Measurements from ENCODE around the gene STRN4. TPM values are rescaled to one million over a fixed set of nuclear protein-coding genes. Genes with fewer than 3 reads are reported as not detected.

The STRN4 gene
- total RNA-seq, 1 experiment from 2014 or later, result 143 TPM

DNA sequence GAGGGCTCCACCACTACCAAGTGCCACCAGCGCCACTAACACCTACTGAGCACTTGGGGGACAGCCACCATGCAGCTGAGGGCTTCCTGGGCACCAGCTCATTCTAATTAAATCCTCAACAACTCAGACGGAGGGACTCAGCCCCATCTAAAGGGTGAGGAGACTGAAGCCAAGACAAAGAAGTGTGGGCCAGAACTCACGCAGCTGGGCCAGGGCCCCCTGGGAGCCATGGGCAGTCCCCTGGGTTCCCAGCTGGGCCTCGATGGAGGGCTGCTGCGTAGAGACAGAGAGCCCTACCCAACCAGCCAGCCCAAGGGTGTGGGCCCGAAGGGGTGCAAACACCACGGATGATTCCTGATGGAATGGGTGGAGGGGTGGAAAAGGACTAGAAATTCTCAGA, 16.6 kb downstream of the STRN4 start:
- TF ChIP-seq, protein P1, sequence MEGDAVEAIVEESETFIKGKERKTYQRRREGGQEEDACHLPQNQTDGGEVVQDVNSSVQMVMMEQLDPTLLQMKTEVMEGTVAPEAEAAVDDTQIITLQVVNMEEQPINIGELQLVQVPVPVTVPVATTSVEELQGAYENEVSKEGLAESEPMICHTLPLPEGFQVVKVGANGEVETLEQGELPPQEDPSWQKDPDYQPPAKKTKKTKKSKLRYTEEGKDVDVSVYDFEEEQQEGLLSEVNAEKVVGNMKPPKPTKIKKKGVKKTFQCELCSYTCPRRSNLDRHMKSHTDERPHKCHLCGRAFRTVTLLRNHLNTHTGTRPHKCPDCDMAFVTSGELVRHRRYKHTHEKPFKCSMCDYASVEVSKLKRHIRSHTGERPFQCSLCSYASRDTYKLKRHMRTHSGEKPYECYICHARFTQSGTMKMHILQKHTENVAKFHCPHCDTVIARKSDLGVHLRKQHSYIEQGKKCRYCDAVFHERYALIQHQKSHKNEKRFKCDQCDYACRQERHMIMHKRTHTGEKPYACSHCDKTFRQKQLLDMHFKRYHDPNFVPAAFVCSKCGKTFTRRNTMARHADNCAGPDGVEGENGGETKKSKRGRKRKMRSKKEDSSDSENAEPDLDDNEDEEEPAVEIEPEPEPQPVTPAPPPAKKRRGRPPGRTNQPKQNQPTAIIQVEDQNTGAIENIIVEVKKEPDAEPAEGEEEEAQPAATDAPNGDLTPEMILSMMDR (conservative IDR thresholded peaks at IDR 0.05), result no peak
- no peak overlapping the region for H3K27ac ChIP-seq (ENCODE audit: insufficient read length, low read depth, low read length)
- no peak overlapping the region for H3K56ac ChIP-seq (ENCODE audit: insufficient read length, low read depth, low read length)
- no peak overlapping the region for H2BK5ac ChIP-seq (ENCODE audit: insufficient read length, low read length)
- no peaks in the 10 kb centered on the region for H3K4me1 ChIP-seq (ENCODE audit: insufficient read depth, low read length)
- H3K79me1 ChIP-seq (ENCODE audit: insufficient read depth, low read depth, low read length, poor library complexity, severe bottlenecking), result no peaks in the 10 kb centered on the region
- no peak overlapping the region for H2AFZ ChIP-seq (ENCODE audit: low read length)
- no peaks in the 10 kb centered on the region; the same call in 1 of the 2 replicates for H3K27me3 Mint-ChIP-seq (ENCODE audit: low read depth)
- no peak overlapping the region for H4K91ac ChIP-seq (ENCODE audit: insufficient read length, low read depth, low read length)
- H3K4me2 ChIP-seq (ENCODE audit: insufficient read depth, insufficient read length, low read length), result no peak overlapping the region
- H2AK5ac ChIP-seq (ENCODE audit: insufficient read length, low read length), result no peak overlapping the region
- H3K23ac ChIP-seq (ENCODE audit: insufficient read length, low read depth, low read length), result no peak overlapping the region
- H3K23me2 ChIP-seq (ENCODE audit: insufficient read length, low read depth, low read length, poor library complexity, severe bottlenecking), result no peaks in the 10 kb centered on the region
- H3K4ac ChIP-seq (ENCODE audit: low read depth, low read length), result no peak overlapping the region
- no peak overlapping the region for H3K9ac ChIP-seq (ENCODE audit: extremely low read depth, insufficient read length, low read length)
- H4K8ac ChIP-seq (replicated peaks; ENCODE audit: insufficient read length, low read depth, low read length), result no peak overlapping the region
- H4K20me1 ChIP-seq (ENCODE audit: control insufficient read depth, insufficient read depth, insufficient read length), result peaks cover 4% of the 10 kb centered on the region
- no peak overlapping the region; a peak in 1 of 7 replicates for H3K27ac Mint-ChIP-seq
- no peak overlapping the region for H3K18ac ChIP-seq (ENCODE audit: insufficient read length, low read depth, low read length)
- no peaks in the 10 kb centered on the region for H3K27me3 ChIP-seq (ENCODE audit: insufficient read depth, low read length)
- no peak overlapping the region for H2BK120ac ChIP-seq (ENCODE audit: low read depth, low read length, poor library complexity, severe bottlenecking)
- H2BK20ac ChIP-seq (ENCODE audit: low read depth, low read length, poor library complexity, severe bottlenecking), result no peak overlapping the region
- H2BK15ac ChIP-seq (ENCODE audit: low read depth, low read length), result no peak overlapping the region
- no peak overlapping the region for H3T11ph ChIP-seq (ENCODE audit: low read length)
- no CpG with 5 or more reads among the region's 7 CpGs for WGBS (ENCODE audit: extremely low coverage, insufficient read length, low lambda C conversion rate)
- no peak for DNase-seq
- no peaks in the 10 kb centered on the region for H3K9me3 Mint-ChIP-seq
- no peaks in the 10 kb centered on the region for H3K9me3 ChIP-seq (ENCODE audit: control insufficient read depth, low read depth, low read length)
- H3K79me2 ChIP-seq (ENCODE audit: insufficient read depth, low read length), result no peaks in the 10 kb centered on the region; the same call in 1 of the 2 replicates
- no peak overlapping the region for H3K14ac ChIP-seq (ENCODE audit: insufficient read depth, low read length)
- no peak overlapping the region for H2BK12ac ChIP-seq (ENCODE audit: insufficient read length, low read depth, low read length)
- peaks cover 16 to 27% of the 10 kb centered on the region in 2 experiments for H3K4me1 Mint-ChIP-seq
- peaks cover 51 to 92% (median 88%) of the 10 kb centered on the region in 3 experiments for H3K36me3 Mint-ChIP-seq (ENCODE audit: insufficient read depth in 1 of 3, low read depth in 3 of 3)
- H3K4me3 Mint-ChIP-seq, result no peak overlapping the region
- no peak overlapping the region for H4K5ac ChIP-seq (ENCODE audit: insufficient read length, low read depth, low read length)
